ENCODE data around the gene RIBC2.

Gene RIBC2

DNA sequence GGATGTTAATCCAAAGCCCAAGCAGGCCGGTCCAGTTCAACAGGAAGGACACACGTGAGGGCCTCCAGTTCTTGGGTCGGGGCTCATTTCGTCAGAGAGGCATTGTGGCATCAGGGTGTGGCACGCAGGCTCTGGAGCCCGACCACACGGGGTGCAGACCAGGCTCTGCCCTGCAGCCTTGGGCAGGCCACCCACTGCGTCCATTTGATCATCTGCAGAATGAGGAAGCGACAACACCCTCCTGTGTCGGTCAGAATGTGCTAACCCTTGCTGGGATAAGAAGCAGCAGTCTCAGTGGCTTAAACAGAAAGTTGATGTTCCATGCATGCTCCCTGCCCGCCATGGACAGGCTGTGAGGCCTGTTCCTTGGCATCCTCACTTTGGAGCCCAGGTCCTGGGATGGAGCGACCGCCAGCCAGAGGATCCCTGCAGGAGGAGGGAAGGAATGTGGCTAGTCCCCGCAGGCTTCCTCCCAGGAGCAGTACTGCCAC lies 10.8 kb downstream of the RIBC2 start:
- no peak overlapping the region for H2AFZ ChIP-seq (ENCODE audit: low read length)
- H3K4me2 ChIP-seq (ENCODE audit: low read depth, low read length, poor library complexity, severe bottlenecking): no peak overlapping the region
- H3K4me3 ChIP-seq (ENCODE audit: low read length, poor library complexity, severe bottlenecking): no peak overlapping the region
- TF ChIP-seq, protein P1, sequence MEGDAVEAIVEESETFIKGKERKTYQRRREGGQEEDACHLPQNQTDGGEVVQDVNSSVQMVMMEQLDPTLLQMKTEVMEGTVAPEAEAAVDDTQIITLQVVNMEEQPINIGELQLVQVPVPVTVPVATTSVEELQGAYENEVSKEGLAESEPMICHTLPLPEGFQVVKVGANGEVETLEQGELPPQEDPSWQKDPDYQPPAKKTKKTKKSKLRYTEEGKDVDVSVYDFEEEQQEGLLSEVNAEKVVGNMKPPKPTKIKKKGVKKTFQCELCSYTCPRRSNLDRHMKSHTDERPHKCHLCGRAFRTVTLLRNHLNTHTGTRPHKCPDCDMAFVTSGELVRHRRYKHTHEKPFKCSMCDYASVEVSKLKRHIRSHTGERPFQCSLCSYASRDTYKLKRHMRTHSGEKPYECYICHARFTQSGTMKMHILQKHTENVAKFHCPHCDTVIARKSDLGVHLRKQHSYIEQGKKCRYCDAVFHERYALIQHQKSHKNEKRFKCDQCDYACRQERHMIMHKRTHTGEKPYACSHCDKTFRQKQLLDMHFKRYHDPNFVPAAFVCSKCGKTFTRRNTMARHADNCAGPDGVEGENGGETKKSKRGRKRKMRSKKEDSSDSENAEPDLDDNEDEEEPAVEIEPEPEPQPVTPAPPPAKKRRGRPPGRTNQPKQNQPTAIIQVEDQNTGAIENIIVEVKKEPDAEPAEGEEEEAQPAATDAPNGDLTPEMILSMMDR (conservative IDR thresholded peaks at IDR 0.05; ENCODE audit: low read length): no peak
- no peak for TF ChIP-seq EZH2phosphoT487 (IDR thresholded peaks at IDR 0.05; ENCODE audit: borderline replicate concordance)
- H3F3A ChIP-seq (ENCODE audit: low read depth): no peaks in the 10 kb centered on the region
- no peaks in the 10 kb centered on the region for H3K9me3 ChIP-seq (ENCODE audit: insufficient read depth, low read depth, low read length)
- H4K20me1 ChIP-seq (ENCODE audit: insufficient read depth, low read length, poor library complexity, severe bottlenecking): no peaks in the 10 kb centered on the region
- no peak overlapping the region for H3K9ac ChIP-seq (ENCODE audit: low read depth, low read length, poor library complexity, severe bottlenecking)
- H3K9me2 ChIP-seq (replicated peaks; ENCODE audit: low read depth, low read length): no peaks in the 10 kb centered on the region
- H3K36me3 ChIP-seq (ENCODE audit: insufficient read depth, low read length): no peaks in the 10 kb centered on the region
- H3K4me1 ChIP-seq (ENCODE audit: insufficient read depth, low read length, poor library complexity, severe bottlenecking): no peaks in the 10 kb centered on the region
- no peaks in the 10 kb centered on the region for H3K27me3 ChIP-seq (ENCODE audit: insufficient read depth, low read length, poor library complexity, severe bottlenecking)
- H3K79me2 ChIP-seq (ENCODE audit: insufficient read depth, low read length): no peaks in the 10 kb centered on the region

DNA sequence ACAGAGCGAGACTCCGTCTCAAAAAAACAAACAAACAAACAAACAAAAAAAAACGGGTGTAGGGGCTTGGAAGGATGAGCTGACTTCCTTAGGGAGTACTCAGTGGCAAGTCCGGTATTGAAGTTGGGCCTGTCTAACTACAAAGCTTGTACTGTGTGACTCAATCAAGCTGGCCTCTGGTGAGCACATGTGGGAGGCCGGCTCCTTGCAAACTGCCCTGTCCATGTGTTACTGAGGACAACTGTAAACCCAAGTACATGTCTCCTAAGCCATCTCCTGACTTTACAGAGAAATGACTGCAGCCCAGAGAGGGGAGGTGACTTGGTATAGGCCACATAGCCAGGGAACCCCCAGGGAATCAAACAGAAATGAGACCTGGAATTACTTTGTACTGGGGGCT lies 11.6 kb downstream of the RIBC2 start:
- no peak overlapping the region for H3K9ac ChIP-seq (ENCODE audit: low read depth, low read length, poor library complexity, severe bottlenecking)
- H2AFZ ChIP-seq (ENCODE audit: low read length): no peak overlapping the region
- no peak overlapping the region for H3K4me2 ChIP-seq (ENCODE audit: low read depth, low read length, poor library complexity, severe bottlenecking)
- no peaks in the 10 kb centered on the region for H3F3A ChIP-seq (ENCODE audit: low read depth)
- H3K27me3 ChIP-seq (ENCODE audit: insufficient read depth, low read length, poor library complexity, severe bottlenecking): no peaks in the 10 kb centered on the region
- no peaks in the 10 kb centered on the region for H3K36me3 ChIP-seq (ENCODE audit: insufficient read depth, low read length)
- TF ChIP-seq EZH2phosphoT487 (IDR thresholded peaks at IDR 0.05; ENCODE audit: borderline replicate concordance): no peak
- TF ChIP-seq, protein P1 (conservative IDR thresholded peaks at IDR 0.05; ENCODE audit: low read length): no peak
- no peaks in the 10 kb centered on the region for H3K4me1 ChIP-seq (ENCODE audit: insufficient read depth, low read length, poor library complexity, severe bottlenecking)
- no peaks in the 10 kb centered on the region for H3K9me2 ChIP-seq (replicated peaks; ENCODE audit: low read depth, low read length)
- no peaks in the 10 kb centered on the region for H3K79me2 ChIP-seq (ENCODE audit: insufficient read depth, low read length)
- H3K4me3 ChIP-seq (ENCODE audit: low read length, poor library complexity, severe bottlenecking): no peak overlapping the region
- H3K9me3 ChIP-seq (ENCODE audit: insufficient read depth, low read depth, low read length): no peaks in the 10 kb centered on the region
- no peaks in the 10 kb centered on the region for H4K20me1 ChIP-seq (ENCODE audit: insufficient read depth, low read length, poor library complexity, severe bottlenecking)

DNA sequence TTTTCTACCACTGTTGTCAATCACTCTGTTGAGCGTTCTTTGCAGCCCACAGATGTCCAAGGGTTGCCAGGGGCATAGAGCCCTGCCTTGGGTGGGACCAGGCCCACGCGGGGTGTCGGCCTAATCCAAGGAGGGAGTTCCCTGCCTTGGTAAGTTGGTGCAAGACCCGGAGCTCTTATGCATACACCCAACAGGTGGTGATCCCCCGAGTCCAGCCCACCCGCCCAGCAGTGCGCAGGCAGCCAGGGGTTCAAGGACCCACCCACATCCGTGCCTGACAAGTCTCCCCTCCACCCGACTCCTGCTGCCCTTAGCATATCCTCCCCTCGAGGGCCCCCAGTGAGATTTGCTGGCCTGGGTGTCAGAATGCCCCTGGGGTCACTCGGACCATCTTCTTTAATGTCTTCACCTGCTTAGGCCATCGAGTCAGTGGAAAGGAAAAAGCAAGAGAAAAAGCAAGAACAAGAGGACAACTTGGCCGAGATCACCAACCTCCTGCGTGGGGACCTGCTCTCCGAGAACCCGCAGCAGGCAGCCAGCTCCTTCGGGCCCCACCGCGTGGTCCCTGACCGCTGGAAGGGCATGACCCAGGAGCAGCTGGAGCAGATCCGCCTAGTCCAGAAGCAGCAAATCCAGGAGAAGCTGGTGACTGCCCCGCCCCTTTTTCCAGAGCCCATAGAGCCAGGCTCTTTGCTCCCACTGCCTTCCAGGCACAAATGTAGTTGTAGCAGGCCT lies 12.2 kb downstream of the RIBC2 start:
- Histone ChIP-seq H3K4me3 (ENCODE audit: low read length, poor library complexity, severe bottlenecking) (no peak overlapping the region), H2AFZ (ENCODE audit: low read length) (no peak overlapping the region), H3K79me2 (ENCODE audit: insufficient read depth, low read length) (no peaks in the 10 kb centered on the region), H3K4me2 (ENCODE audit: low read depth, low read length, poor library complexity, severe bottlenecking) (no peak overlapping the region), H3K4me1 (ENCODE audit: insufficient read depth, low read length, poor library complexity, severe bottlenecking) (no peaks in the 10 kb centered on the region), H3K9ac (ENCODE audit: low read depth, low read length, poor library complexity, severe bottlenecking) (no peak overlapping the region), H3K36me3 (ENCODE audit: insufficient read depth, low read length) (no peaks in the 10 kb centered on the region), H3K9me3 (ENCODE audit: insufficient read depth, low read depth, low read length) (no peaks in the 10 kb centered on the region), H3F3A (ENCODE audit: low read depth) (no peaks in the 10 kb centered on the region), H3K9me2 (replicated peaks; ENCODE audit: low read depth, low read length) (no peaks in the 10 kb centered on the region), H3K27me3 (ENCODE audit: insufficient read depth, low read length, poor library complexity, severe bottlenecking) (no peaks in the 10 kb centered on the region), H4K20me1 (ENCODE audit: insufficient read depth, low read length, poor library complexity, severe bottlenecking) (no peaks in the 10 kb centered on the region)
- TF ChIP-seq, protein P1 (conservative IDR thresholded peaks at IDR 0.05; ENCODE audit: low read length): no peak
- no peak for TF ChIP-seq EZH2phosphoT487 (IDR thresholded peaks at IDR 0.05; ENCODE audit: borderline replicate concordance)

Data from Loucy (cell line).